Heart right ventricle (tissue), 16 donors: ENCODE results near the gene PYCR2. TPM values are rescaled to one million over a fixed set of nuclear protein-coding genes. Genes with fewer than 3 reads are reported as not detected.

Experiments used
- ATAC-seq, 8 donors: fragments of 200-7000 bp; cut with Tn5 transposase; one replicate each; pipeline ENCODE4 v1.9.1; 2020; ENCODE audit warnings: mild to moderate bottlenecking in 8 of 8, moderate library complexity in 8 of 8, moderate number of reproducible peaks in 1 of 8
- DNase-seq, 2 donors: peaks; one replicate each; pipeline ENCODE4 v3.0.0-alpha.2; 2020
- H3K27ac ChIP-seq, 10 donors: fragments of 200-600 bp; sonication (generic) in 2 of 10; one replicate each; pipeline versions ENCODE4 v1.5.0 to v1.8.0; 2020 to 2022; ENCODE audit warnings: mild to moderate bottlenecking in 3 of 10
- H3K27me3 ChIP-seq, 7 donors: fragments of 200-600 bp; one replicate each; pipeline ENCODE4 v1.8.0; 2021 to 2022; ENCODE audit warnings: mild to moderate bottlenecking in 2 of 7
- H3K36me3 ChIP-seq, 9 donors: fragments of 200-600 bp; sonication (generic) in 1 of 9; one replicate each; pipeline versions ENCODE4 v1.5.0 to v1.8.0; 2020 to 2022; ENCODE audit warnings: mild to moderate bottlenecking in 2 of 9
- H3K4me1 ChIP-seq, 9 donors: fragments of 200-600 bp; sonication (generic) in 1 of 9; one replicate each; pipeline versions ENCODE4 v1.5.0 to v1.8.0; 2020 to 2022; ENCODE audit warnings: mild to moderate bottlenecking in 4 of 9
- H3K4me3 ChIP-seq, 10 donors: fragments of 200-600 bp; sonication (generic) in 2 of 10; one replicate each; pipeline versions ENCODE4 v1.5.0 to v1.8.0; 2020 to 2022; ENCODE audit warnings: mild to moderate bottlenecking in 7 of 10, moderate library complexity in 2 of 10
- H3K9me3 ChIP-seq, 11 donors: fragments of 200-600 bp in 10 of 11; sonication (generic) in 2 of 11; one replicate each; pipeline versions ENCODE4 v1.5.0 to v1.8.0; 2013 to 2022; ENCODE audit warnings: mild to moderate bottlenecking in 2 of 11, control low read depth in 1 of 11, moderate library complexity in 1 of 11
- CTCF ChIP-seq, 9 donors: fragments of 200-600 bp; sonication (generic) in 2 of 9; IDR thresholded peaks; one replicate each; pipeline versions ENCODE4 v1.5.0 to v1.8.0; 2021 to 2022; ENCODE audit warnings: antibody characterized with exemption in 9 of 9, mild to moderate bottlenecking in 5 of 9, moderate library complexity in 1 of 9
- WGBS, 2 donors: extraction: QIAGEN DNeasy Blood & Tissue Kit; methylation state at CpG; one replicate each; pipeline ENCODE4 v1.1.7; 2013; ENCODE audit warnings: inconsistent platforms in 1 of 2; 5-methylcytosine and 5-hydroxymethylcytosine counted together
- intact Hi-C, 10 donors: fragments of 100-400 bp; cut with DNase I; formaldehyde crosslinking; loops; one replicate each; pipeline versions ENCODE4 v1.11.1 to v1.14.2; 2022
- polyA plus RNA-seq, 2 donors: library from polyadenylated mRNA; stranded (reverse); fragments of 200-250 nt; gene quantifications; one replicate each; pipeline ENCODE4 v1.2.3, GENCODE V29; 2013
- total RNA-seq, 10 donors: library from RNA; stranded (reverse); fragmentation: NEBNext Ultra II Directional in 3 of 10; extraction: Animal tissue kit (Norgen Biotek cat#: 25700) in 3 of 10; gene quantifications; one replicate each; pipeline versions ENCODE4 v1.2.1 to v1.2.4, GENCODE V29; 2021 to 2023
- donor health status: Arrhythmogenic right ventricular cardiomyopathy.
- donor health status: ischemic (EF 13 %, LVEDD 7.1; RV severe dilation, severe dysfunction).
- donor health status: healthy with polysubstance abuse.
- donor health status: DM: no; HTN: yes; CAD: no.
- donor health status: DM: no; HTN: no; CAD: no.
- donor health status: ischemic (EF 25% LVEDD 6.9; RV normal size, moderate dysfunction).
- donor health status: ischemic (EF 25% LVEDD 5.7; RV mildly dilated, moderate dysfunction).
- donor health status: healthy.
- donor health status: DM: yes; HTN: yes; CAD: no.
- donor health status: Ischemic cardiomyopathy.
- donor health status: ischemic (EF 35%, LVEDD 5.7; RV mildly dilated, moderate dysfunction).
- donor health status: nonischemic (EF 11% LVEDD 7.7; RV severe dilation, severe dysfunction).
- donor health status: DM: yes; HTN: yes; CAD: no.
- donor health status: PGD.
- donor health status: ischemic (EF 29% LVEDD 5.4; RV normal size, mild dysfunction).
- donor health status: nonischemic (EF 23%, LVEDD 6.1; RV moderate dilation, normal function).

The PYCR2 gene
- total and polyA plus RNA-seq, 12 donors, result 42.5 to 96.0 (median 62.7) TPM

DNA sequence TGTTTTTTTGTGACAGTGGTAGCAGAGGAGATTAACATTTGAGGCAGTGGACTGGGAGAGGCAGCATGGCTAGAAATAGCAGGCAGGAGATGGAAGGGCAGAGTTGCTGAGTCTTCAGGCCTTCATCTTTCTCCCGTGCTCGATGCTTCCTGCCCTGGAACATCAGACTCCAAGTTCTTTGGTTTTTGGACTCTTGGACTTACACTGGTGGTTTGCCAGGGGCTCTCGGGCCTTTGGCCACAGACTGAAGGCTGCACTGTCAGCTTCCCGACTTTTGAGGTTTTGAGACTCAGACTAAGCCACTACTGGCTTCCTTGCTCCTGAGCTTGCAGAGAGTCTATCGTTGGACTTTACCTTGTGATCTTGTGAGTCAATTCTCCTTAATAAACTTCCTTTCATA lies 41.2 kb upstream of the PYCR2 start:
- ATAC-seq, result no peak
- DNase-seq, result no peak
- intact Hi-C loops, result no loop called here
- TF ChIP-seq CTCF (IDR thresholded peaks at IDR 0.05), result no peak
- peaks cover 0 to 7% (median 0%) of the 10 kb centered on the region in 9 donors for H3K4me1 ChIP-seq
- no peak overlapping the region for H3K27ac ChIP-seq
- H3K4me3 ChIP-seq, result no peak overlapping the region
- WGBS, 2 donors, result 77 to 83% methylated on average over 5 of the region's 5 CpGs
- H3K9me3 ChIP-seq, result no peaks in the 10 kb centered on the region
- H3K36me3 ChIP-seq, result no peaks in the 10 kb centered on the region
- peaks cover 0 to 16% (median 0%) of the 10 kb centered on the region in 7 donors for H3K27me3 ChIP-seq

DNA sequence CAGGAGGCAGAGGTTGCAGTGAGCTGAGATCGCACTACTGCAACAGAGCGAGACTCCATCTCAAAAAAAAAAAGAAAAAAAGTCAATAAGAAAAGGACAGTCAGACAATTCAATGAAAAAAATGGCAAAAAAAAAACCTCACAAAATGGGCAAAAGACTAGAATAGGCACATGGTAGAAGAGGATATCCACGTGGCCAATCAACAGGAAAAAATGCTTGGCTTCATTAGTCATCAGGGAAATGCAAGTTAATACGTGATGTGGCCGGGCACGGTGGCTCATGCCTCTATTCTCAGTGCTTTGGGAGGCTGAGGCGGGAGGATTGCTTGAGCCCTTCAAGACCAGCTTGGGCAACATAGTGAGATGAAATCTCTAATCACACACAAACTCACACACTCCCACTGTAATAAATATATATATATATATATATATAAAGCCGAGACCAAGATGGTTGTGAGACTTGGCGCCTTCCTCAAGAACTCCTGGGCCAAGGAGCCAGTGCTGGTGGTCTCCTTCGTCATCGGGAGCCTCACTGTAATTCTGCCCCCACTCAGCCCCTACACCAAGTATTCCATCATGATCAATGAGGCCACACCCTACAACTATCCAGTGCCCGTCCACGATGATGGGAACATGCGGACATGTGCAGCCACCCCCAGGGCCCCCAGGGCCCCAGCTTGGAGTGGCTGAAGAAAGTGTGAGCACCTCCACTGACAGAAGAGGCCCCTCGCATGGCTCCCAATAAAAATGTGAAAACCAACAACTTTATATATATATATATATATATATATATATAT lies 39.9 kb upstream of the PYCR2 start:
- Histone ChIP-seq H3K4me3 (no peak overlapping the region), H3K4me1 (peaks cover 0 to 7% (median 0%) of the 10 kb centered on the region in 9 donors), H3K36me3 (no peaks in the 10 kb centered on the region), H3K27me3 (peaks cover 0 to 16% (median 0%) of the 10 kb centered on the region in 7 donors), H3K9me3 (no peaks in the 10 kb centered on the region), H3K27ac (no peak overlapping the region)
- no peak for TF ChIP-seq CTCF (IDR thresholded peaks at IDR 0.05)
- DNase-seq (no peak), ATAC-seq (no peak)
- WGBS, 2 donors, result 91 to 92% methylated on average over 15 of the region's 15 CpGs
- intact Hi-C loops, result no loop called here

DNA sequence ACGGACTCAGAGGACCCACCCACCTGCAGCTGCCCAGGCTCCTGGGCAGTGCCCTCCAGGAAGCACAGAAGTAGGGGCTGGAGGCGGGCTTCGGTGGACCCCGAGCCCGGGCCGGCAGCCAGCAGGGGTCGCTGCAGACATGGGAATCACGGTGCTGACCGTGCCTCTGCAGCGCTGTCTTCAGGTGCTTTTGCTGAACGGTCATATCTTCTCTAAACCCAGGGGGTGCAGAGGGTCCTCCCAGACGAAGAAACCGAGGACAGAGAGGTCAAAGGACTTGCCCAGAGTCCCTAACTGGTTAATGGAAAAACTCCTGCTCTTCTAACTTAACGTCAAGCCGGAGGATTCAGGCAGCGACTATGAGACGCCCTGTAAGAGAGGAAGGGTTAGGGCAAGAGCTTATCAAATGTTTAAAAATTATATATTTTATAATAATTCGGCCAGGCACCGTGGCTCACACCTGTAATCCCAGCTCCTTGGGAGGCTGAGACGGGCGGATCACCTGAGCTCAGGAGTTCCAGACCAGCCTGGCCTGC lies 38.5 kb upstream of the PYCR2 start:
- peaks cover 0 to 16% (median 0%) of the 10 kb centered on the region in 7 donors for H3K27me3 ChIP-seq
- H3K4me1 ChIP-seq, result peaks cover 0 to 7% (median 0%) of the 10 kb centered on the region in 9 donors
- no peak overlapping the region for H3K27ac ChIP-seq
- H3K4me3 ChIP-seq, result no peak overlapping the region
- DNase-seq (peak; percentile 25 to 57), ATAC-seq (peak in 5 of 8 donors; percentile 46 to 70 (median 61))
- intact Hi-C loops, result no loop called here
- H3K36me3 ChIP-seq, result no peaks in the 10 kb centered on the region
- peak; percentile 22 to 83 (median 61) for TF ChIP-seq CTCF (IDR thresholded peaks at IDR 0.05)
- 29 to 33% methylated on average over 21 of the region's 21 CpGs for WGBS, 2 donors
- no peaks in the 10 kb centered on the region for H3K9me3 ChIP-seq

DNA sequence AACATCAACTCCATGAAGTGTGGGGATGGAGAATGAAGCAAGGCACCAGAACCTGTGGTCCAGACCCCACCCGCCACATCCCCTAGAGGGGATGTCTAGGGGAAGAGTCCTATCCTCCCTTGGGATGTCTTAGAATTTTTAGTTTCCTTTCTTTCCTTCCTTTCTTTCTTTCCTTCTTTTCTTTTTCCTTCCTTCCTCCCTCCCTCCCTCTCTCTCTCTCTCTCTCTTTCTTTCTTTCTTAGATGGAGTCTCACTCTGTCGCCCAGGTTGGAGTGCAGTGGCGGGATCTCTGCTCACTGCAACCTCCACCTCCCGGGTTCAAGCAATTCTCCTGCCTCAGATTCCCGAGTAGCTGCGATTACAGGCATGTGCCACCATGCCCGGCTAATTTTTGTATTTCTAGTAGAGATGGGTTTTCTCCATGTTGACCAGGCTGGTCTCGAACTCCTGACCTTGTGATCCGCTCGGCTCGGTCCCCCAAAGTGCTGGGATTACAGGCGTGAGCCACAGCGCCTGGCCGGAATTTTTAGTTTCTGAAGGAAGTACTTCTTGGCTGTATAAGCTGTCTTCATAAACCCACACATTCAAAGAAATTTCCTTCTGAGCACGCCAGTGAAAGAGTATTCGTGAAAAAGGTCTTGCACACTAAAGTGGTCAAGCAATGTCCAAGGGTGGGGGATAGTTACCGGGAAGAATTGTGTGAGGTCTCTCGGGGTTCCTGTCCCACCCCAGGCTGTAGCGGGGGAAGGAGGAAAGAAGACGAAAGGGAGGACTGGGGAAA lies 37.8 kb upstream of the PYCR2 start:
- ATAC-seq (peak in 1 of 8 donors; percentile 11), DNase-seq (no peak)
- Histone ChIP-seq H3K36me3 (no peaks in the 10 kb centered on the region), H3K9me3 (no peaks in the 10 kb centered on the region), H3K27ac (no peak overlapping the region), H3K4me1 (peaks cover 0 to 7% (median 0%) of the 10 kb centered on the region in 9 donors), H3K27me3 (peaks cover 0 to 16% (median 0%) of the 10 kb centered on the region in 7 donors), H3K4me3 (no peak overlapping the region)
- intact Hi-C loops, result no loop called here
- TF ChIP-seq CTCF (IDR thresholded peaks at IDR 0.05), result no peak
- WGBS, 2 donors, result 66 to 75% methylated on average over 19 to 20 of the region's 20 CpGs
